ENCODE measurements around the gene TIMP2. TPM values are rescaled to one million over a fixed set of nuclear protein-coding genes. Genes with fewer than 3 reads are reported as not detected.

TIMP2 gene
- total and polyA plus RNA-seq, 4 donors, result 8.9 to 37.6 (median 10.1) TPM

DNA sequence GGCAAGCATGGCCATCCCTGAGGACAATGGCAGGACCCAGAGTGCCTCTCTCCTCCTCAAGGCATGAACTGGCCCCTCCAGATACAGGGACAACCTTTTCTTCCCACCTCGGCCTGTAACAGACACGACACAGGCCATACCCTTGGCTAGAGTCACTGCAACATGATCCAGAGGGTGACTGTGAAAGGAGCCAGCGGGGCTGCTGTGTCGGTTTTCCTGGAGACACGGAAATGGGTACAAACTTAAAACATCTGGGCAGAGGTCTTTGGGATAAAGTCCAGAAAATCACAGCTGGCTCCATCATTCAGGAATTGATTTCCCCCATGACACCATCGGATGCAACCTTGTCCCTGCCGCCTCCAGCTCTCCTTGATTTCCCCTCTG is 27.5 kb downstream of the TIMP2 start:
- no peaks in the 10 kb centered on the region for H3K9me3 ChIP-seq (ENCODE audit: control insufficient read depth in 4 of 4, low read length in 3 of 4)
- H3K4me1 ChIP-seq (ENCODE audit: control insufficient read depth in 4 of 4, insufficient read depth in 4 of 4, low read length in 3 of 4), result peaks cover 0 to 6% (median 0%) of the 10 kb centered on the region in 4 donors
- no peak overlapping the region for H3K27ac ChIP-seq (ENCODE audit: low read depth in 1 of 2, low read length in 2 of 2)
- no peak overlapping the region for H3K4me3 ChIP-seq (ENCODE audit: low read depth in 1 of 3, low read length in 3 of 3)
- H3K9ac ChIP-seq (ENCODE audit: low read depth in 1 of 2, low read length in 2 of 2), result no peak overlapping the region
- H3K36me3 ChIP-seq (ENCODE audit: control insufficient read depth in 4 of 4, insufficient read depth in 3 of 4, low read depth in 1 of 4, low read length in 3 of 4), result no peaks in the 10 kb centered on the region
- no peak for TF ChIP-seq HNF4A (conservative IDR thresholded peaks at IDR 0.05)
- TF ChIP-seq FOXA2 (IDR thresholded peaks at IDR 0.05), result no peak
- TF ChIP-seq SP1 (IDR thresholded peaks at IDR 0.05), result no peak
- TF ChIP-seq, protein P1, sequence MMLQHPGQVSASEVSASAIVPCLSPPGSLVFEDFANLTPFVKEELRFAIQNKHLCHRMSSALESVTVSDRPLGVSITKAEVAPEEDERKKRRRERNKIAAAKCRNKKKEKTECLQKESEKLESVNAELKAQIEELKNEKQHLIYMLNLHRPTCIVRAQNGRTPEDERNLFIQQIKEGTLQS (IDR thresholded peaks at IDR 0.05), result no peak
- no peak for TF ChIP-seq HNF4G (IDR thresholded peaks at IDR 0.05)
- no peak for TF ChIP-seq EGR1 (IDR thresholded peaks at IDR 0.05; ENCODE audit: low read depth in 2 of 2)
- no peak for TF ChIP-seq TAF1 (conservative IDR thresholded peaks at IDR 0.05)
- no peak for TF ChIP-seq YY1 (IDR thresholded peaks at IDR 0.05)
- TF ChIP-seq RAD21 (IDR thresholded peaks at IDR 0.05), result no peak
- TF ChIP-seq FOXA1 (IDR thresholded peaks at IDR 0.05), result no peak
- TF ChIP-seq NR2F2 (IDR thresholded peaks at IDR 0.05), result no peak
- TF ChIP-seq RXRA (IDR thresholded peaks at IDR 0.05), result no peak
- TF ChIP-seq MAX (IDR thresholded peaks at IDR 0.05), result no peak
- TF ChIP-seq, protein P2, sequence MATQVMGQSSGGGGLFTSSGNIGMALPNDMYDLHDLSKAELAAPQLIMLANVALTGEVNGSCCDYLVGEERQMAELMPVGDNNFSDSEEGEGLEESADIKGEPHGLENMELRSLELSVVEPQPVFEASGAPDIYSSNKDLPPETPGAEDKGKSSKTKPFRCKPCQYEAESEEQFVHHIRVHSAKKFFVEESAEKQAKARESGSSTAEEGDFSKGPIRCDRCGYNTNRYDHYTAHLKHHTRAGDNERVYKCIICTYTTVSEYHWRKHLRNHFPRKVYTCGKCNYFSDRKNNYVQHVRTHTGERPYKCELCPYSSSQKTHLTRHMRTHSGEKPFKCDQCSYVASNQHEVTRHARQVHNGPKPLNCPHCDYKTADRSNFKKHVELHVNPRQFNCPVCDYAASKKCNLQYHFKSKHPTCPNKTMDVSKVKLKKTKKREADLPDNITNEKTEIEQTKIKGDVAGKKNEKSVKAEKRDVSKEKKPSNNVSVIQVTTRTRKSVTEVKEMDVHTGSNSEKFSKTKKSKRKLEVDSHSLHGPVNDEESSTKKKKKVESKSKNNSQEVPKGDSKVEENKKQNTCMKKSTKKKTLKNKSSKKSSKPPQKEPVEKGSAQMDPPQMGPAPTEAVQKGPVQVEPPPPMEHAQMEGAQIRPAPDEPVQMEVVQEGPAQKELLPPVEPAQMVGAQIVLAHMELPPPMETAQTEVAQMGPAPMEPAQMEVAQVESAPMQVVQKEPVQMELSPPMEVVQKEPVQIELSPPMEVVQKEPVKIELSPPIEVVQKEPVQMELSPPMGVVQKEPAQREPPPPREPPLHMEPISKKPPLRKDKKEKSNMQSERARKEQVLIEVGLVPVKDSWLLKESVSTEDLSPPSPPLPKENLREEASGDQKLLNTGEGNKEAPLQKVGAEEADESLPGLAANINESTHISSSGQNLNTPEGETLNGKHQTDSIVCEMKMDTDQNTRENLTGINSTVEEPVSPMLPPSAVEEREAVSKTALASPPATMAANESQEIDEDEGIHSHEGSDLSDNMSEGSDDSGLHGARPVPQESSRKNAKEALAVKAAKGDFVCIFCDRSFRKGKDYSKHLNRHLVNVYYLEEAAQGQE (IDR thresholded peaks at IDR 0.05), result no peak
- TF ChIP-seq GABPA (IDR thresholded peaks at IDR 0.05 in 1 of 2, conservative IDR thresholded peaks at IDR 0.05 in 1 of 2), result no peak
- no peak for DNase-seq (ENCODE audit: low spot score)
- no peaks in the 10 kb centered on the region for H3K27me3 ChIP-seq (ENCODE audit: control insufficient read depth in 4 of 4, insufficient read depth in 4 of 4, low read length in 3 of 4)
- WGBS, result 84% methylated on average over 7 of the region's 7 CpGs

- no peaks in the 10 kb centered on the region for H3K36me3 ChIP-seq (ENCODE audit: control insufficient read depth in 4 of 4, insufficient read depth in 3 of 4, low read depth in 1 of 4, low read length in 3 of 4)
- no peak overlapping the region for H3K9ac ChIP-seq (ENCODE audit: low read depth in 1 of 2, low read length in 2 of 2)
- no peak overlapping the region for H3K27ac ChIP-seq (ENCODE audit: low read depth in 1 of 2, low read length in 2 of 2)
- DNase-seq (ENCODE audit: low spot score), result no peak
- WGBS, result 92% methylated on average over 34 of the region's 34 CpGs
- H3K4me3 ChIP-seq (ENCODE audit: low read depth in 1 of 3, low read length in 3 of 3), result no peak overlapping the region
- H3K27me3 ChIP-seq (ENCODE audit: control insufficient read depth in 4 of 4, insufficient read depth in 4 of 4, low read length in 3 of 4), result no peaks in the 10 kb centered on the region
- H3K9me3 ChIP-seq (ENCODE audit: control insufficient read depth in 4 of 4, low read length in 3 of 4), result no peaks in the 10 kb centered on the region
- peaks cover 0 to 6% (median 0%) of the 10 kb centered on the region in 4 donors for H3K4me1 ChIP-seq (ENCODE audit: control insufficient read depth in 4 of 4, insufficient read depth in 4 of 4, low read length in 3 of 4)
- TF ChIP-seq MAX (IDR thresholded peaks at IDR 0.05), result no peak
- no peak for TF ChIP-seq YY1 (IDR thresholded peaks at IDR 0.05)
- TF ChIP-seq RXRA (IDR thresholded peaks at IDR 0.05), result no peak
- TF ChIP-seq GABPA (IDR thresholded peaks at IDR 0.05 in 1 of 2, conservative IDR thresholded peaks at IDR 0.05 in 1 of 2), result no peak
- TF ChIP-seq SP1 (IDR thresholded peaks at IDR 0.05), result no peak
- TF ChIP-seq, protein P2 (IDR thresholded peaks at IDR 0.05), result no peak
- TF ChIP-seq, protein P3, sequence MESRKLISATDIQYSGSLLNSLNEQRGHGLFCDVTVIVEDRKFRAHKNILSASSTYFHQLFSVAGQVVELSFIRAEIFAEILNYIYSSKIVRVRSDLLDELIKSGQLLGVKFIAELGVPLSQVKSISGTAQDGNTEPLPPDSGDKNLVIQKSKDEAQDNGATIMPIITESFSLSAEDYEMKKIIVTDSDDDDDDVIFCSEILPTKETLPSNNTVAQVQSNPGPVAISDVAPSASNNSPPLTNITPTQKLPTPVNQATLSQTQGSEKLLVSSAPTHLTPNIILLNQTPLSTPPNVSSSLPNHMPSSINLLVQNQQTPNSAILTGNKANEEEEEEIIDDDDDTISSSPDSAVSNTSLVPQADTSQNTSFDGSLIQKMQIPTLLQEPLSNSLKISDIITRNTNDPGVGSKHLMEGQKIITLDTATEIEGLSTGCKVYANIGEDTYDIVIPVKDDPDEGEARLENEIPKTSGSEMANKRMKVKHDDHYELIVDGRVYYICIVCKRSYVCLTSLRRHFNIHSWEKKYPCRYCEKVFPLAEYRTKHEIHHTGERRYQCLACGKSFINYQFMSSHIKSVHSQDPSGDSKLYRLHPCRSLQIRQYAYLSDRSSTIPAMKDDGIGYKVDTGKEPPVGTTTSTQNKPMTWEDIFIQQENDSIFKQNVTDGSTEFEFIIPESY (IDR thresholded peaks at IDR 0.05), result no peak
- TF ChIP-seq HNF4A (conservative IDR thresholded peaks at IDR 0.05), result no peak
- no peak for TF ChIP-seq JUND (IDR thresholded peaks at IDR 0.05)
- no peak for TF ChIP-seq RAD21 (IDR thresholded peaks at IDR 0.05)
- TF ChIP-seq HNF4G (IDR thresholded peaks at IDR 0.05), result no peak
- no peak for TF ChIP-seq FOXA2 (IDR thresholded peaks at IDR 0.05)
- TF ChIP-seq, protein P4, sequence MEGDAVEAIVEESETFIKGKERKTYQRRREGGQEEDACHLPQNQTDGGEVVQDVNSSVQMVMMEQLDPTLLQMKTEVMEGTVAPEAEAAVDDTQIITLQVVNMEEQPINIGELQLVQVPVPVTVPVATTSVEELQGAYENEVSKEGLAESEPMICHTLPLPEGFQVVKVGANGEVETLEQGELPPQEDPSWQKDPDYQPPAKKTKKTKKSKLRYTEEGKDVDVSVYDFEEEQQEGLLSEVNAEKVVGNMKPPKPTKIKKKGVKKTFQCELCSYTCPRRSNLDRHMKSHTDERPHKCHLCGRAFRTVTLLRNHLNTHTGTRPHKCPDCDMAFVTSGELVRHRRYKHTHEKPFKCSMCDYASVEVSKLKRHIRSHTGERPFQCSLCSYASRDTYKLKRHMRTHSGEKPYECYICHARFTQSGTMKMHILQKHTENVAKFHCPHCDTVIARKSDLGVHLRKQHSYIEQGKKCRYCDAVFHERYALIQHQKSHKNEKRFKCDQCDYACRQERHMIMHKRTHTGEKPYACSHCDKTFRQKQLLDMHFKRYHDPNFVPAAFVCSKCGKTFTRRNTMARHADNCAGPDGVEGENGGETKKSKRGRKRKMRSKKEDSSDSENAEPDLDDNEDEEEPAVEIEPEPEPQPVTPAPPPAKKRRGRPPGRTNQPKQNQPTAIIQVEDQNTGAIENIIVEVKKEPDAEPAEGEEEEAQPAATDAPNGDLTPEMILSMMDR (IDR thresholded peaks at IDR 0.05; ENCODE audit: low read depth, low read length, missing input control), result no peak
- no peak for TF ChIP-seq TAF1 (conservative IDR thresholded peaks at IDR 0.05)
- TF ChIP-seq FOXA1 (IDR thresholded peaks at IDR 0.05), result no peak
- no peak for TF ChIP-seq EGR1 (IDR thresholded peaks at IDR 0.05; ENCODE audit: low read depth in 2 of 2)
These were observed 28.1 kb downstream of the TIMP2 start for GRCh38 chr17:78896834-78897663.
